GM23338 (cell line): ENCODE data around the gene NARS2.

Experiments used
- CREB1 ChIP-seq: fragments of 250-450 bp; sonication (Bioruptor Pico); IDR thresholded peaks from 2 replicates; pipeline ENCODE4 v1.5.0; 2020; ENCODE audit warnings: low read depth, mild to moderate bottlenecking, moderate library complexity
- CTCF ChIP-seq, 2 experiments: fragments of 200-600 bp in 1 of 2; sonication (generic) in 1 of 2; conservative IDR thresholded peaks; 2 replicates each; pipeline versions ENCODE4 v1.5.1 to v1.6.1; 2016 to 2017; ENCODE audit warnings: antibody characterized with exemption in 2 of 2, low read depth in 2 of 2, mild to moderate bottlenecking in 2 of 2, moderate library complexity in 1 of 2
- EZH2 ChIP-seq: fragments of 200-600 bp; sonication (generic); IDR thresholded peaks from one replicate; pipeline ENCODE4 v1.8.0; 2017; ENCODE audit warnings: antibody characterized with exemption, mild to moderate bottlenecking, low read depth; ENCODE audit not compliant: unreplicated experiment
- EZH2phosphoT487 ChIP-seq: fragments of 200-600 bp; sonication (generic); IDR thresholded peaks from one replicate; pipeline ENCODE4 v1.8.1; 2018; ENCODE audit warnings: antibody characterized with exemption; ENCODE audit not compliant: unreplicated experiment
- JUNB ChIP-seq: IDR thresholded peaks from one replicate; pipeline ENCODE4 v1.6.1; 2016; ENCODE audit warnings: antibody characterized with exemption; ENCODE audit not compliant: unreplicated experiment
- POLR2AphosphoS5 ChIP-seq: IDR thresholded peaks from 2 replicates; pipeline ENCODE4 v1.6.1; 2016; ENCODE audit warnings: antibody characterized with exemption, low read depth
- STAT1 ChIP-seq: IDR thresholded peaks from one replicate; pipeline ENCODE4 v1.6.1; 2016; ENCODE audit warnings: antibody characterized with exemption; ENCODE audit not compliant: unreplicated experiment
- ZNF114 ChIP-seq: fragments of 250-450 bp; sonication (Bioruptor Pico); IDR thresholded peaks from 2 replicates; pipeline ENCODE4 v1.5.0; 2020; ENCODE audit warnings: mild to moderate bottlenecking, moderate library complexity
- ZNF331 ChIP-seq: fragments of 250-450 bp; sonication (Bioruptor Pico); IDR thresholded peaks from 2 replicates; pipeline ENCODE4 v1.5.0; 2020; ENCODE audit warnings: low read depth, mild to moderate bottlenecking, moderate library complexity
- ZNF462 ChIP-seq: fragments of 250-450 bp; sonication (Bioruptor Pico); IDR thresholded peaks from 2 replicates; pipeline ENCODE4 v1.5.0; 2020; ENCODE audit warnings: mild to moderate bottlenecking, moderate library complexity
- TF ChIP-seq, protein P1 (sequence below): IDR thresholded peaks from one replicate; pipeline ENCODE4 v1.6.1; 2018; ENCODE audit warnings: antibody characterized with exemption; ENCODE audit not compliant: unreplicated experiment
- TF ChIP-seq, protein P2 (sequence below): IDR thresholded peaks from 2 replicates; pipeline ENCODE4 v1.6.1; 2016; ENCODE audit warnings: antibody characterized with exemption

- TF ChIP-seq CTCF (conservative IDR thresholded peaks at IDR 0.05; ENCODE audit: low read depth in 2 of 2) (peak; percentile 54 to 69), EZH2 (no peak), JUNB (no peak), CREB1 (CRISPR knock-in tag) (peak; percentile 72), POLR2AphosphoS5 (no peak), EZH2phosphoT487 (no peak), ZNF114 (CRISPR knock-in tag) (no peak), STAT1 (no peak), ZNF331 (CRISPR knock-in tag) (no peak), ZNF462 (CRISPR knock-in tag) (no peak)
- TF ChIP-seq, protein P1, sequence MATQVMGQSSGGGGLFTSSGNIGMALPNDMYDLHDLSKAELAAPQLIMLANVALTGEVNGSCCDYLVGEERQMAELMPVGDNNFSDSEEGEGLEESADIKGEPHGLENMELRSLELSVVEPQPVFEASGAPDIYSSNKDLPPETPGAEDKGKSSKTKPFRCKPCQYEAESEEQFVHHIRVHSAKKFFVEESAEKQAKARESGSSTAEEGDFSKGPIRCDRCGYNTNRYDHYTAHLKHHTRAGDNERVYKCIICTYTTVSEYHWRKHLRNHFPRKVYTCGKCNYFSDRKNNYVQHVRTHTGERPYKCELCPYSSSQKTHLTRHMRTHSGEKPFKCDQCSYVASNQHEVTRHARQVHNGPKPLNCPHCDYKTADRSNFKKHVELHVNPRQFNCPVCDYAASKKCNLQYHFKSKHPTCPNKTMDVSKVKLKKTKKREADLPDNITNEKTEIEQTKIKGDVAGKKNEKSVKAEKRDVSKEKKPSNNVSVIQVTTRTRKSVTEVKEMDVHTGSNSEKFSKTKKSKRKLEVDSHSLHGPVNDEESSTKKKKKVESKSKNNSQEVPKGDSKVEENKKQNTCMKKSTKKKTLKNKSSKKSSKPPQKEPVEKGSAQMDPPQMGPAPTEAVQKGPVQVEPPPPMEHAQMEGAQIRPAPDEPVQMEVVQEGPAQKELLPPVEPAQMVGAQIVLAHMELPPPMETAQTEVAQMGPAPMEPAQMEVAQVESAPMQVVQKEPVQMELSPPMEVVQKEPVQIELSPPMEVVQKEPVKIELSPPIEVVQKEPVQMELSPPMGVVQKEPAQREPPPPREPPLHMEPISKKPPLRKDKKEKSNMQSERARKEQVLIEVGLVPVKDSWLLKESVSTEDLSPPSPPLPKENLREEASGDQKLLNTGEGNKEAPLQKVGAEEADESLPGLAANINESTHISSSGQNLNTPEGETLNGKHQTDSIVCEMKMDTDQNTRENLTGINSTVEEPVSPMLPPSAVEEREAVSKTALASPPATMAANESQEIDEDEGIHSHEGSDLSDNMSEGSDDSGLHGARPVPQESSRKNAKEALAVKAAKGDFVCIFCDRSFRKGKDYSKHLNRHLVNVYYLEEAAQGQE, result no peak
- TF ChIP-seq, protein P2, sequence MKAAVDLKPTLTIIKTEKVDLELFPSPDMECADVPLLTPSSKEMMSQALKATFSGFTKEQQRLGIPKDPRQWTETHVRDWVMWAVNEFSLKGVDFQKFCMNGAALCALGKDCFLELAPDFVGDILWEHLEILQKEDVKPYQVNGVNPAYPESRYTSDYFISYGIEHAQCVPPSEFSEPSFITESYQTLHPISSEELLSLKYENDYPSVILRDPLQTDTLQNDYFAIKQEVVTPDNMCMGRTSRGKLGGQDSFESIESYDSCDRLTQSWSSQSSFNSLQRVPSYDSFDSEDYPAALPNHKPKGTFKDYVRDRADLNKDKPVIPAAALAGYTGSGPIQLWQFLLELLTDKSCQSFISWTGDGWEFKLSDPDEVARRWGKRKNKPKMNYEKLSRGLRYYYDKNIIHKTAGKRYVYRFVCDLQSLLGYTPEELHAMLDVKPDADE, result no peak
Measured at GRCh38 chr11:78416285-78417174, 158.1 kb downstream of the NARS2 start.
